ENCODE results near the gene LIME1. TPM values are rescaled to one million over a fixed set of nuclear protein-coding genes. Genes with fewer than 3 reads are reported as not detected.

LIME1 gene
- total RNA-seq, 2 experiments from 2014 or later, result 75.6 to 76.4 TPM

- Histone ChIP-seq H3K79me2 (ENCODE audit: insufficient read depth, low read depth, low read length) (no peaks in the 10 kb centered on the region), H2AFZ (ENCODE audit: low read length) (peak overlapping the region; percentile 40; the same call in 1 of the 2 replicates), H4K20me1 (ENCODE audit: insufficient read depth, low read length) (no peaks in the 10 kb centered on the region), H3K36me3 (ENCODE audit: insufficient read depth, low read length) (peaks cover 14% of the 10 kb centered on the region), H3K4me1 (ENCODE audit: insufficient read depth, low read length, poor library complexity, severe bottlenecking) (peaks cover 28% of the 10 kb centered on the region), H3K4me2 (ENCODE audit: low read length) (peak overlapping the region; percentile 49), H3K9me2 (ENCODE audit: insufficient read depth, low read length) (no peaks in the 10 kb centered on the region), H3K27ac (ENCODE audit: low read depth, low read length, poor library complexity, severe bottlenecking) (peak overlapping the region; percentile 60), H3K9me3 (ENCODE audit: low read length) (no peaks in the 10 kb centered on the region), H3K4me3 (ENCODE audit: low read depth, low read length, poor library complexity, severe bottlenecking) (no peak overlapping the region)
- ChIA-PET POLR2A (interaction anchor here (1.0 kb wide), 1 partner anchor 11 kb away, joined by 4 read pairs; the partner anchor contains the start of gene LIME1), CTCF (ENCODE audit: unreplicated experiment) (no interaction called here)
- TF ChIP-seq EZH2phosphoT487 (IDR thresholded peaks at IDR 0.05; ENCODE audit: borderline replicate concordance, low read depth, low read length), result no peak
- no peak for TF ChIP-seq CTCF (conservative IDR thresholded peaks at IDR 0.05; ENCODE audit: low read length)
- DNase-seq (ENCODE audit: low spot score), result peak; percentile 87
- BruUV-seq (replicated peaks), result no TSS peak
- intact Hi-C loops (cut with micrococcal nuclease; ENCODE audit: unreplicated experiment), result loop anchor here (2.0 kb wide), 1 partner anchor 41 kb away; the partner anchor contains the start of gene ARFRP1
Observed at GRCh38 chr20:63747622-63748069, 11.2 kb downstream of the LIME1 start.

DNA sequence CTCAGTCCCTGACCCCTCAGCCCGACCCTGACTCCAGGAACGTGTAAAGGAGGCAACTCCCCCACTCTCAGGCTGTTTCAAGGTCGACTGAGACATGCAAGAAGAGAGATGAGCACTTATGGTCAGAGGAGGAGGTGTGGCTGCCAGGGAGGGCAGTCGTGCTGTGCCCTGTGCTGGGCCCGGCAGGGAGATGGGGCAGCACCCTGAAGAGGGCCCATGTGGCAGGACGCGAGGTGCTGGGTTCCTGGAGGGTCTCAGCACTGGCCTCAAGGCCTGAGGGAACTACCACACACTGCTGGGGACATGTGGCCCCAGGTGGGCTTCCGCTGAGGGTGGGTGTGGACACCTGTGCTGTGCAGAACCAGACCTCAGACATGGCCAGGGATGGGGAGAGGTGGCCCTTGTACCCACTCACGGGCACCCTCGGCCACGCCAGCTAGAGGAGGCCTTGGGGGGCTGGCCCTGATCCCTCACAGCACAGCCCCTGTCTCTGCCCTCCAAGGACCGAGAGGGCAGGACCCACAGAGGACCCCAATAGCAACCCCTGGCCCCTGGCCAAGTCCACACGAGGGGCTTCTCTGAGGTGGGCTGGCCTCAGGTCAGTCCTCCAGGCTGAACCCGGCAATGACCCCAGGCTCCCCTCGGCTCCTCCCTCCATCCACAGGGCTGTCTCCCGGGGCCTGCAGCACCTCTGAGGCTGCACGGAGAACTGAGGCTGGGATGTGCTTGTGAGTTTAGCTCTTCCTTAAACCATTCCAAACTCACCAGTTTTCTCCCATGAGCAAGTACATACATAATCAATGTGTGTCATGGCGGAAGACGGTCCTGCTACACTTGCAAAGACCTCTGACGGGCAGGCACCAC lies 11.8 kb downstream of the LIME1 start:
- H3K79me2 ChIP-seq (ENCODE audit: insufficient read depth, low read depth, low read length), result no peaks in the 10 kb centered on the region
- no peaks in the 10 kb centered on the region for H3K9me2 ChIP-seq (ENCODE audit: insufficient read depth, low read length)
- TF ChIP-seq CTCF (conservative IDR thresholded peaks at IDR 0.05; ENCODE audit: low read length), result no peak
- TF ChIP-seq EZH2phosphoT487 (IDR thresholded peaks at IDR 0.05; ENCODE audit: borderline replicate concordance, low read depth, low read length), result no peak
- peak overlapping the region; percentile 49 for H3K4me2 ChIP-seq (ENCODE audit: low read length)
- no peak for DNase-seq (ENCODE audit: low spot score)
- H3K4me1 ChIP-seq (ENCODE audit: insufficient read depth, low read length, poor library complexity, severe bottlenecking), result peaks cover 28% of the 10 kb centered on the region
- no peaks in the 10 kb centered on the region for H4K20me1 ChIP-seq (ENCODE audit: insufficient read depth, low read length)
- BruUV-seq (replicated peaks), result no TSS peak
- H3K27ac ChIP-seq (ENCODE audit: low read depth, low read length, poor library complexity, severe bottlenecking), result peak overlapping the region; percentile 60
- H2AFZ ChIP-seq (ENCODE audit: low read length), result peak overlapping the region; percentile 40; the same call in 1 of the 2 replicates
- H3K9me3 ChIP-seq (ENCODE audit: low read length), result no peaks in the 10 kb centered on the region
- H3K36me3 ChIP-seq (ENCODE audit: insufficient read depth, low read length), result peaks cover 10% of the 10 kb centered on the region; the same call in 1 of the 2 replicates
- intact Hi-C loops (cut with micrococcal nuclease; ENCODE audit: unreplicated experiment), result no loop called here
- H3K4me3 ChIP-seq (ENCODE audit: low read depth, low read length, poor library complexity, severe bottlenecking), result no peak overlapping the region
- ChIA-PET POLR2A (interaction anchor here (1.0 kb wide), 1 partner anchor 12 kb away, joined by 4 read pairs; the partner anchor contains the start of gene LIME1), CTCF (ENCODE audit: unreplicated experiment) (no interaction called here)

DNA sequence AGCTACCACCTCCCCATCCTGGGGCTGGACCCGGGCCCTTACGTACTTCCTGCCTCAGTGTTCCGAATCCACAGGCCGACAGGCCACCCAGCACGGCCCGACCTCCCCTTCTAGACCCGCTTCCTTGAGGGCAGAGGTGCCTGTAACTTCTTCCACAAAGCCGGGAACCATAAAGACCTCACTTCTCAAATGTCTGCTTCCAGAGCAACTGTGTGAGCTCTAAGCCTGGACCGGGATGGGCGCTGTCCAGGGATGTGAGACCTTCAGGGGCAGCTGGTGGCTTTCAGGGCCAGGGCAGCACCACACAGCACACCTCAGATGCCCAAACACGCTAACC lies 12.4 kb downstream of the LIME1 start:
- Histone ChIP-seq H3K4me2 (ENCODE audit: low read length) (no peak overlapping the region), H3K9me2 (ENCODE audit: insufficient read depth, low read length) (no peaks in the 10 kb centered on the region), H3K36me3 (ENCODE audit: insufficient read depth, low read length) (peaks cover 4% of the 10 kb centered on the region; the same call in 1 of the 2 replicates), H3K9me3 (ENCODE audit: low read length) (no peaks in the 10 kb centered on the region), H4K20me1 (ENCODE audit: insufficient read depth, low read length) (no peaks in the 10 kb centered on the region), H3K27ac (ENCODE audit: low read depth, low read length, poor library complexity, severe bottlenecking) (no peak overlapping the region), H3K4me3 (ENCODE audit: low read depth, low read length, poor library complexity, severe bottlenecking) (no peak overlapping the region), H3K4me1 (ENCODE audit: insufficient read depth, low read length, poor library complexity, severe bottlenecking) (peaks cover 28% of the 10 kb centered on the region), H3K79me2 (ENCODE audit: insufficient read depth, low read depth, low read length) (no peaks in the 10 kb centered on the region), H2AFZ (ENCODE audit: low read length) (no peak overlapping the region)
- no peak for DNase-seq (ENCODE audit: low spot score)
- ChIA-PET POLR2A (no interaction called here), CTCF (ENCODE audit: unreplicated experiment) (no interaction called here)
- intact Hi-C loops (cut with micrococcal nuclease; ENCODE audit: unreplicated experiment), result no loop called here
- TF ChIP-seq EZH2phosphoT487 (IDR thresholded peaks at IDR 0.05; ENCODE audit: borderline replicate concordance, low read depth, low read length), result no peak
- BruUV-seq (replicated peaks), result no TSS peak

Measured in OCI-LY7 (cell line).